HepG2 (cell line): ENCODE results near the gene NDUFB10. TPM values are rescaled to one million over a fixed set of nuclear protein-coding genes. Genes with fewer than 3 reads are reported as not detected.

Experiments
- HIVEP1 ChIP-seq: sonication (generic); formaldehyde crosslinking; IDR thresholded peaks from 2 replicates; pipeline ENCODE4 v1.4.0; 2020; ENCODE audit warnings: mild to moderate bottlenecking, missing genetic modification reagents
- KAT2B ChIP-seq: fragments of 150-350 bp; IDR thresholded peaks from 2 replicates; pipeline ENCODE4 v1.6.1; 2014; ENCODE audit warnings: low read depth, low read length, borderline replicate concordance
- MTA3 ChIP-seq: sonication (generic); formaldehyde crosslinking; IDR thresholded peaks from 2 replicates; pipeline ENCODE4 v1.4.0; 2020; ENCODE audit warnings: missing genetic modification reagents
- SMARCE1 ChIP-seq: fragments of 450-650 bp; IDR thresholded peaks from 2 replicates; pipeline ENCODE4 v1.6.1; 2017; ENCODE audit warnings: borderline replicate concordance
- STAG1 ChIP-seq: sonication (generic); formaldehyde crosslinking; IDR thresholded peaks from 2 replicates; pipeline ENCODE4 v1.4.0; 2020; ENCODE audit warnings: missing genetic modification reagents
- ZIK1 ChIP-seq: sonication (generic); formaldehyde crosslinking; IDR thresholded peaks from 2 replicates; pipeline ENCODE4 v1.5.0; 2020; ENCODE audit warnings: mild to moderate bottlenecking, low read depth, missing genetic modification reagents, borderline replicate concordance
- polyA plus RNA-seq, 8 experiments: library from polyadenylated mRNA; depleted of rRNA in 3 of 8; stranded (reverse) in 7 of 8; unstranded in 1 of 8; fragments of >200 nt; fragmentation: Illumina TruSeq in 4 of 8; extraction: Trizol in 4 of 8; gene quantifications; 2 replicates each; pipeline versions ENCODE4 v1.2.1 to v1.2.3, GENCODE V29; 2011 to 2016; ENCODE audit warnings: low read depth in 4 of 8, missing spikeins in 1 of 8, mixed read lengths in 1 of 8; ENCODE audit not compliant: insufficient read depth in 1 of 8
- total RNA-seq, 5 experiments: library from RNA; depleted of rRNA; stranded (reverse); fragments of >200 nt; fragmentation: Illumina TruSeq; extraction: Trizol; gene quantifications; 2 replicates each; pipeline ENCODE4 v1.2.3, GENCODE V29; 2016; ENCODE audit warnings: low read depth in 1 of 5
- TF ChIP-seq, protein P1 (sequence below): sonication (generic); formaldehyde crosslinking; IDR thresholded peaks from 2 replicates; pipeline ENCODE4 v1.4.0; 2020; ENCODE audit warnings: missing genetic modification reagents, borderline replicate concordance
- TF ChIP-seq, protein P2 (sequence below): sonication (generic); formaldehyde crosslinking; IDR thresholded peaks from 2 replicates; pipeline ENCODE4 v1.4.0; 2020; ENCODE audit warnings: missing genetic modification reagents
- TF ChIP-seq, protein P3 (sequence below): sonication (generic); formaldehyde crosslinking; IDR thresholded peaks from 2 replicates; pipeline ENCODE4 v1.8.1; 2023; ENCODE audit warnings: mild to moderate bottlenecking, missing genetic modification reagents
- TF ChIP-seq, protein P4 (sequence below): sonication (generic); formaldehyde crosslinking; IDR thresholded peaks from 2 replicates; pipeline ENCODE4 v1.4.0; 2020; ENCODE audit warnings: missing genetic modification reagents, borderline replicate concordance
- TF ChIP-seq, protein P5 (sequence below): fragments of 450-650 bp; IDR thresholded peaks from 2 replicates; pipeline ENCODE4 v1.6.1; 2016

NDUFB10 gene
- total and polyA plus RNA-seq, 2 of the 13 experiments (the other 11 are each of a cell fraction or from before 2014, with no cell fraction given), result 68.6 to 157 TPM

DNA sequence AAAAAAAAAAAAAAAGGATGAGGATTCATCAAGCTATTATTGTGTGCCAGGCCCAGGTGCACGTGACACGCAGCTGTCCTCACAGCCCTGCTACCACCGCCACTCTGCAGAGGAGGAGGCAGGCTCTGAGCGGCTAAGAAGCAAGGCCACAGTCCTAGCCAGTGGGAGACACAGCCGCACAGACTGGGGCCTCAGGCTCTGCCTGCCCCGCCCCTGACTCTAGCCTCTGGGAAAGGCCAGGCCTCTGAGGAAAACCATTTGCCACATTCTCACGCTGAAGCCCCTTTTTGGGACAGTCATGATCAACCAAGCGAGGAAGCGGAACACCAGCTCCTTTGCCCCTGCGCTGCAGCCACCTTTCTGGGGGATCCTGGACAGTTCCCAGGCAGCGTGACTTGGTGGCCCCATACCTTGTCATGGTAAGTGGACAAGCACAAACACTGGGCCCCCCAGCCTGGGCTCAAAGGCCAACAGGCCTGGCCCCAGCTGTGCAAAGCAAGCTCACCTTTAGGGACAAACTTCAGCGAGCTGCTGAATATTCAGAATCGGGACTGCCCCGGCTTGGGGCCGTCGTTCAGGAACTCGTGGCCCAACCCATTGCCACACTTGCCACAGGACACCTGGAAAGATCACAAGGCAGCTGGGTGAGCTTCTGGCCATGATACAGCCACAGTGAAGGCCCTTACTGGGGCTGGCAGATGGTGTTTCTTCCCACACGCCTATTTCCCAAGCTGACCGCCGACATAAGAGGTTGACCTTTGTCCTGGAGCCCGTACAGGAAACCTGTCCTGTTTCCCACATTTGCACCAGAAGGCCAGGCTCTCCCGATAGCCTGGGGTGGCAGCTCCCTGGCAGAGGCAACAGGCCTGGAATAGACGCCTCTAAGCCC, 18.8 kb upstream of the NDUFB10 start (continued):
- TF ChIP-seq SMARCE1 (no peak), MTA3 (CRISPR knock-in tag) (no peak), KAT2B (no peak), HIVEP1 (CRISPR knock-in tag) (peak; percentile 94), ZIK1 (no peak), STAG1 (CRISPR knock-in tag) (0 out of 2 replicates have a peak, but pooled peaks have one; percentile 1)
- TF ChIP-seq, protein P1, sequence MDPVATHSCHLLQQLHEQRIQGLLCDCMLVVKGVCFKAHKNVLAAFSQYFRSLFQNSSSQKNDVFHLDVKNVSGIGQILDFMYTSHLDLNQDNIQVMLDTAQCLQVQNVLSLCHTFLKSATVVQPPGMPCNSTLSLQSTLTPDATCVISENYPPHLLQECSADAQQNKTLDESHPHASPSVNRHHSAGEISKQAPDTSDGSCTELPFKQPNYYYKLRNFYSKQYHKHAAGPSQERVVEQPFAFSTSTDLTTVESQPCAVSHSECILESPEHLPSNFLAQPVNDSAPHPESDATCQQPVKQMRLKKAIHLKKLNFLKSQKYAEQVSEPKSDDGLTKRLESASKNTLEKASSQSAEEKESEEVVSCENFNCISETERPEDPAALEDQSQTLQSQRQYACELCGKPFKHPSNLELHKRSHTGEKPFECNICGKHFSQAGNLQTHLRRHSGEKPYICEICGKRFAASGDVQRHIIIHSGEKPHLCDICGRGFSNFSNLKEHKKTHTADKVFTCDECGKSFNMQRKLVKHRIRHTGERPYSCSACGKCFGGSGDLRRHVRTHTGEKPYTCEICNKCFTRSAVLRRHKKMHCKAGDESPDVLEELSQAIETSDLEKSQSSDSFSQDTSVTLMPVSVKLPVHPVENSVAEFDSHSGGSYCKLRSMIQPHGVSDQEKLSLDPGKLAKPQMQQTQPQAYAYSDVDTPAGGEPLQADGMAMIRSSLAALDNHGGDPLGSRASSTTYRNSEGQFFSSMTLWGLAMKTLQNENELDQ (CRISPR knock-in tag), result no peak
- TF ChIP-seq, protein P2, sequence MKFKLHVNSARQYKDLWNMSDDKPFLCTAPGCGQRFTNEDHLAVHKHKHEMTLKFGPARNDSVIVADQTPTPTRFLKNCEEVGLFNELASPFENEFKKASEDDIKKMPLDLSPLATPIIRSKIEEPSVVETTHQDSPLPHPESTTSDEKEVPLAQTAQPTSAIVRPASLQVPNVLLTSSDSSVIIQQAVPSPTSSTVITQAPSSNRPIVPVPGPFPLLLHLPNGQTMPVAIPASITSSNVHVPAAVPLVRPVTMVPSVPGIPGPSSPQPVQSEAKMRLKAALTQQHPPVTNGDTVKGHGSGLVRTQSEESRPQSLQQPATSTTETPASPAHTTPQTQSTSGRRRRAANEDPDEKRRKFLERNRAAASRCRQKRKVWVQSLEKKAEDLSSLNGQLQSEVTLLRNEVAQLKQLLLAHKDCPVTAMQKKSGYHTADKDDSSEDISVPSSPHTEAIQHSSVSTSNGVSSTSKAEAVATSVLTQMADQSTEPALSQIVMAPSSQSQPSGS, result peak; percentile 50; the same call in 1 of the 2 replicates
- TF ChIP-seq, protein P3, sequence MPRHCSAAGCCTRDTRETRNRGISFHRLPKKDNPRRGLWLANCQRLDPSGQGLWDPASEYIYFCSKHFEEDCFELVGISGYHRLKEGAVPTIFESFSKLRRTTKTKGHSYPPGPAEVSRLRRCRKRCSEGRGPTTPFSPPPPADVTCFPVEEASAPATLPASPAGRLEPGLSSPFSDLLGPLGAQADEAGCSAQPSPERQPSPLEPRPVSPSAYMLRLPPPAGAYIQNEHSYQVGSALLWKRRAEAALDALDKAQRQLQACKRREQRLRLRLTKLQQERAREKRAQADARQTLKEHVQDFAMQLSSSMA, result 0 out of 2 replicates have a peak, but pooled peaks have one; percentile 74
- TF ChIP-seq, protein P4, sequence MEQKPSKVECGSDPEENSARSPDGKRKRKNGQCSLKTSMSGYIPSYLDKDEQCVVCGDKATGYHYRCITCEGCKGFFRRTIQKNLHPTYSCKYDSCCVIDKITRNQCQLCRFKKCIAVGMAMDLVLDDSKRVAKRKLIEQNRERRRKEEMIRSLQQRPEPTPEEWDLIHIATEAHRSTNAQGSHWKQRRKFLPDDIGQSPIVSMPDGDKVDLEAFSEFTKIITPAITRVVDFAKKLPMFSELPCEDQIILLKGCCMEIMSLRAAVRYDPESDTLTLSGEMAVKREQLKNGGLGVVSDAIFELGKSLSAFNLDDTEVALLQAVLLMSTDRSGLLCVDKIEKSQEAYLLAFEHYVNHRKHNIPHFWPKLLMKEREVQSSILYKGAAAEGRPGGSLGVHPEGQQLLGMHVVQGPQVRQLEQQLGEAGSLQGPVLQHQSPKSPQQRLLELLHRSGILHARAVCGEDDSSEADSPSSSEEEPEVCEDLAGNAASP (CRISPR knock-in tag), result peak; percentile 54; the same call in 1 of the 2 replicates
- TF ChIP-seq, protein P5, sequence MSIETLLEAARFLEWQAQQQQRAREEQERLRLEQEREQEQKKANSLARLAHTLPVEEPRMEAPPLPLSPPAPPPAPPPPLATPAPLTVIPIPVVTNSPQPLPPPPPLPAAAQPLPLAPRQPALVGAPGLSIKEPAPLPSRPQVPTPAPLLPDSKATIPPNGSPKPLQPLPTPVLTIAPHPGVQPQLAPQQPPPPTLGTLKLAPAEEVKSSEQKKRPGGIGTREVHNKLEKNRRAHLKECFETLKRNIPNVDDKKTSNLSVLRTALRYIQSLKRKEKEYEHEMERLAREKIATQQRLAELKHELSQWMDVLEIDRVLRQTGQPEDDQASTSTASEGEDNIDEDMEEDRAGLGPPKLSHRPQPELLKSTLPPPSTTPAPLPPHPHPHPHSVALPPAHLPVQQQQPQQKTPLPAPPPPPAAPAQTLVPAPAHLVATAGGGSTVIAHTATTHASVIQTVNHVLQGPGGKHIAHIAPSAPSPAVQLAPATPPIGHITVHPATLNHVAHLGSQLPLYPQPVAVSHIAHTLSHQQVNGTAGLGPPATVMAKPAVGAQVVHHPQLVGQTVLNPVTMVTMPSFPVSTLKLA, result 0 out of 2 replicates have a peak, but pooled peaks have one; percentile 3
